Liver (tissue), 9 donors: ENCODE data around the gene CHRM5. TPM values are rescaled to one million over a fixed set of nuclear protein-coding genes. Genes with fewer than 3 reads are reported as not detected.
"Not testable (repeated sequence)": the region's sequence is repeated elsewhere in the genome, so short reads cannot be mapped to it uniquely, and the experiment has no call there.

ENCODE experiments used
- DNase-seq: peaks from one replicate; pipeline ENCODE4 v3.0.0-alpha.2; 2017; ENCODE audit warnings: low spot score
- H3K27ac ChIP-seq, 2 donors: one replicate each; pipeline ENCODE4 v1.7.0; 2013; ENCODE audit warnings: inconsistent platforms in 2 of 2, low read length in 2 of 2, control low read depth in 1 of 2, low read depth in 1 of 2, mild to moderate bottlenecking in 1 of 2
- H3K27me3 ChIP-seq, 4 donors: one replicate each; pipeline versions ENCODE4 v1.6.1 to v1.7.0; 2013; ENCODE audit warnings: low read length in 3 of 4, inconsistent platforms in 1 of 4, mild to moderate bottlenecking in 1 of 4, moderate library complexity in 1 of 4; ENCODE audit not compliant: control insufficient read depth in 4 of 4, insufficient read depth in 4 of 4
- H3K36me3 ChIP-seq, 4 donors: one replicate each; pipeline versions ENCODE4 v1.6.1 to v1.7.0; 2013; ENCODE audit warnings: low read length in 3 of 4, mild to moderate bottlenecking in 3 of 4, low read depth in 1 of 4, moderate library complexity in 1 of 4; ENCODE audit not compliant: control insufficient read depth in 4 of 4, insufficient read depth in 3 of 4
- H3K4me1 ChIP-seq, 4 donors: one replicate each; pipeline versions ENCODE4 v1.6.1 to v1.7.0; 2013; ENCODE audit warnings: low read length in 3 of 4, mild to moderate bottlenecking in 3 of 4, moderate library complexity in 1 of 4; ENCODE audit not compliant: control insufficient read depth in 4 of 4, insufficient read depth in 4 of 4
- H3K4me3 ChIP-seq, 3 donors: one replicate each; pipeline versions ENCODE4 v1.6.1 to v1.7.0; 2013; ENCODE audit warnings: low read length in 3 of 3, control low read depth in 1 of 3, low read depth in 1 of 3, mild to moderate bottlenecking in 1 of 3
- H3K9ac ChIP-seq, 2 donors: one replicate each; pipeline ENCODE4 v1.7.0; 2013; ENCODE audit warnings: low read length in 2 of 2, mild to moderate bottlenecking in 2 of 2, moderate library complexity in 2 of 2, control low read depth in 1 of 2, low read depth in 1 of 2
- H3K9me3 ChIP-seq, 4 donors: one replicate each; pipeline versions ENCODE4 v1.6.1 to v1.7.0; 2013; ENCODE audit warnings: low read length in 3 of 4; ENCODE audit not compliant: control insufficient read depth in 4 of 4
- CTCF ChIP-seq: fragments of 150-350 bp; IDR thresholded peaks from 2 replicates; pipeline ENCODE4 v1.5.1; 2017; ENCODE audit warnings: improper control_type of control experiment, low read depth, low read length; ENCODE audit not compliant: missing input control
- EGR1 ChIP-seq, 2 donors: IDR thresholded peaks; 2 replicates each; pipeline ENCODE4 v1.6.1; 2016 to 2018; ENCODE audit warnings: antibody characterized with exemption in 2 of 2, low read depth in 2 of 2
- FOXA1 ChIP-seq: IDR thresholded peaks from 2 replicates; pipeline ENCODE4 v1.6.1; 2016; ENCODE audit warnings: antibody characterized with exemption
- FOXA2 ChIP-seq: IDR thresholded peaks from 2 replicates; pipeline ENCODE4 v1.6.1; 2016; ENCODE audit warnings: antibody characterized with exemption
- GABPA ChIP-seq, 2 donors: IDR thresholded peaks in 1 of 2; conservative IDR thresholded peaks in 1 of 2; 2 replicates each; pipeline ENCODE4 v1.6.1; 2016; ENCODE audit warnings: antibody characterized with exemption in 2 of 2, mild to moderate bottlenecking in 1 of 2, moderate library complexity in 1 of 2
- HNF4A ChIP-seq, 2 donors: conservative IDR thresholded peaks; 2 replicates each; pipeline ENCODE4 v1.6.1; 2016; ENCODE audit warnings: antibody characterized with exemption in 2 of 2, mild to moderate bottlenecking in 2 of 2
- JUND ChIP-seq, 2 donors: IDR thresholded peaks; 2 replicates each; pipeline ENCODE4 v1.6.1; 2016; ENCODE audit warnings: antibody characterized with exemption in 2 of 2
- MAX ChIP-seq: IDR thresholded peaks from 2 replicates; pipeline ENCODE4 v1.6.1; 2016; ENCODE audit warnings: antibody characterized with exemption
- NR2F2 ChIP-seq: IDR thresholded peaks from 2 replicates; pipeline ENCODE4 v1.6.1; 2016; ENCODE audit warnings: antibody characterized with exemption
- RAD21 ChIP-seq, 2 donors: IDR thresholded peaks; 2 replicates each; pipeline ENCODE4 v1.6.1; 2016; ENCODE audit warnings: antibody characterized with exemption in 2 of 2, mild to moderate bottlenecking in 2 of 2
- REST ChIP-seq: IDR thresholded peaks from 2 replicates; pipeline ENCODE4 v1.6.1; 2016; ENCODE audit warnings: antibody characterized with exemption, mild to moderate bottlenecking
- RXRA ChIP-seq, 2 donors: IDR thresholded peaks; 2 replicates each; pipeline ENCODE4 v1.6.1; 2017 to 2018; ENCODE audit warnings: antibody characterized with exemption in 2 of 2, mild to moderate bottlenecking in 1 of 2
- SP1 ChIP-seq: IDR thresholded peaks from 2 replicates; pipeline ENCODE4 v1.6.1; 2018; ENCODE audit warnings: antibody characterized with exemption, mild to moderate bottlenecking
- TAF1 ChIP-seq: conservative IDR thresholded peaks from 2 replicates; pipeline ENCODE4 v1.6.1; 2016; ENCODE audit warnings: antibody characterized with exemption, mild to moderate bottlenecking
- ZBTB33 ChIP-seq: IDR thresholded peaks from 2 replicates; pipeline ENCODE4 v1.6.1; 2016; ENCODE audit warnings: antibody characterized with exemption
- WGBS: extraction: QIAGEN DNeasy Blood & Tissue Kit; methylation state at CpG from one replicate; pipeline ENCODE4 v1.1.7; 2013; 5-methylcytosine and 5-hydroxymethylcytosine counted together
- polyA plus RNA-seq, 2 donors: library from polyadenylated mRNA; stranded (reverse) in 1 of 2; unstranded in 1 of 2; fragments of 200-250 nt in 1 of 2; fragments of >200 nt in 1 of 2; fragmentation: Nextera tagmentation in 1 of 2; extraction: Ambion mirVana in 1 of 2; gene quantifications; one replicate each; pipeline versions ENCODE4 v1.2.1 to v1.2.3, GENCODE V29; 2013 to 2015
- total RNA-seq, 2 donors: library from RNA; depleted of rRNA; stranded (reverse); fragments of >200 nt; gene quantifications; one replicate each; pipeline ENCODE4 v1.2.3, GENCODE V29; 2014
- donor health status: healthy.
- donor health status: healthy.
- donor health status: healthy.
- donor health status: healthy.
- donor health status: healthy.

CHRM5 gene
- total and polyA plus RNA-seq, 4 donors, result 0.38 TPM; not detected in 3

GRCh38 chr15:33988384-33988783 is 20.1 kb downstream of the CHRM5 start:
- no peak overlapping the region for H3K4me3 ChIP-seq
- TF ChIP-seq TAF1 (no peak), HNF4A (conservative IDR thresholded peaks at IDR 0.05) (no peak), EGR1 (IDR thresholded peaks at IDR 0.05; ENCODE audit: low read depth in 2 of 2) (no peak), REST (no peak), JUND (IDR thresholded peaks at IDR 0.05) (no peak), GABPA (IDR thresholded peaks at IDR 0.05 in 1 of 2, conservative IDR thresholded peaks at IDR 0.05 in 1 of 2) (no peak), SP1 (no peak), ZBTB33 (no peak), NR2F2 (no peak), RAD21 (IDR thresholded peaks at IDR 0.05) (no peak), RXRA (IDR thresholded peaks at IDR 0.05) (no peak), FOXA1 (no peak), FOXA2 (no peak), MAX (no peak)
- H3K4me1 ChIP-seq, result no peaks in the 10 kb centered on the region
- no peak overlapping the region for H3K9ac ChIP-seq
- H3K36me3 ChIP-seq, result no peaks in the 10 kb centered on the region
- WGBS, result 87% methylated on average over 4 of the region's 4 CpGs
- no peaks in the 10 kb centered on the region for H3K9me3 ChIP-seq
- H3K27me3 ChIP-seq, result no peaks in the 10 kb centered on the region
- no peak for DNase-seq
- no peak overlapping the region for H3K27ac ChIP-seq

GRCh38 chr15:33994005-33994615 is 25.8 kb downstream of the CHRM5 start:
- 91% methylated on average over 9 of the region's 9 CpGs for WGBS
- Histone ChIP-seq H3K27ac (no peak overlapping the region), H3K27me3 (no peaks in the 10 kb centered on the region), H3K9ac (no peak overlapping the region), H3K9me3 (no peaks in the 10 kb centered on the region), H3K4me3 (no peak overlapping the region), H3K36me3 (no peaks in the 10 kb centered on the region), H3K4me1 (no peaks in the 10 kb centered on the region)
- TF ChIP-seq CTCF (peak; percentile 3), RAD21 (IDR thresholded peaks at IDR 0.05) (peak; percentile 15 to 56), HNF4A (conservative IDR thresholded peaks at IDR 0.05) (no peak)
- DNase-seq, result no peak

- WGBS, result 97% methylated on average over 10 of the region's 10 CpGs
- H3K9me3 ChIP-seq, H3K4me1 ChIP-seq, H3K27me3 ChIP-seq, H3K4me3 ChIP-seq, H3K27ac ChIP-seq, DNase-seq, H3K9ac ChIP-seq, H3K36me3 ChIP-seq: not testable (repeated sequence)
These were observed 27.4 kb downstream of the CHRM5 start for GRCh38 chr15:33995666-33996065.
